GM12878 (cell line): ENCODE results near the gene CAVIN2. TPM values are rescaled to one million over a fixed set of nuclear protein-coding genes. Genes with fewer than 3 reads are reported as not detected.

Experiments
- ATAC-seq: fragments of 200-7000 bp; cut with Tn5 transposase; 3 replicates; pipeline ENCODE4 v1.9.1; 2020; ENCODE audit warnings: mild to moderate bottlenecking, moderate library complexity
- BruUV-seq: library from RNA; stranded (reverse); fragments of 400-500 nt; replicated peaks from 2 replicates; lab custom pipeline; 2021; lab: Mats Ljungman, UMichigan
- CTCF ChIA-PET: fragments of 300-600 bp; sonication (Branson Sonifier 250); formaldehyde crosslinking; extraction: SDS; loops from one replicate; lab custom pipeline; 2021; ENCODE audit warnings: inconsistent platforms; lab: Yijun Ruan, JAX
- POLR2A ChIA-PET: fragments of 350-600 bp; formaldehyde crosslinking; extraction: SDS; loops from one replicate; lab custom pipeline; 2021; ENCODE audit warnings: inconsistent platforms; lab: Charles Lee
- RAD21 ChIA-PET: fragments of 300-600 bp; sonication (Branson Sonifier 250); formaldehyde crosslinking; loops from one replicate; lab custom pipeline; 2023; ENCODE audit warnings: antibody characterized with exemption; ENCODE audit not compliant: unreplicated experiment; lab: Charles Lee
- SMC1A ChIA-PET: fragments of 300-600 bp; sonication (Branson Sonifier 250); formaldehyde crosslinking; loops from one replicate; lab custom pipeline; 2023; ENCODE audit not compliant: unreplicated experiment, uncharacterized antibody; lab: Charles Lee
- DNase-seq: peaks from one replicate; pipeline ENCODE4 v3.0.0-alpha.2; 2011; ENCODE audit warnings: low read depth, low spot score
- FAIRE-seq: peaks from 3 replicates; lab custom pipeline; 2011; peaks lifted over from hg19 to GRCh38; lab: Jason Lieb, UNC
- H2AFZ ChIP-seq: 2 replicates; pipeline ENCODE4 v1.6.0; 2011; ENCODE audit warnings: low read depth, low read length, control low read depth; ENCODE audit not compliant: control insufficient read depth
- H3K27ac ChIP-seq: 2 replicates; pipeline ENCODE4 v1.5.1; 2011; ENCODE audit warnings: control low read depth; ENCODE audit not compliant: control insufficient read depth, insufficient read depth
- H3K27me3 ChIP-seq, 2 experiments: replicated peaks in 1 of 2; 2 replicates each; pipeline versions ENCODE4 v1.6.0 to v1.6.1; 2011; ENCODE audit warnings: low read length in 1 of 2; ENCODE audit not compliant: control insufficient read depth in 2 of 2, insufficient read depth in 2 of 2
- H3K36me3 ChIP-seq, 2 experiments: 2 replicates each; pipeline ENCODE4 v1.5.1; 2011; ENCODE audit warnings: low read length in 1 of 2; ENCODE audit not compliant: control insufficient read depth in 2 of 2, insufficient read depth in 2 of 2
- H3K4me1 ChIP-seq: 2 replicates; pipeline ENCODE4 v1.6.1; 2011; ENCODE audit warnings: mild to moderate bottlenecking, low read length, moderate library complexity, mixed read lengths; ENCODE audit not compliant: control insufficient read depth, insufficient read depth
- H3K4me2 ChIP-seq: 2 replicates; pipeline ENCODE4 v1.6.0; 2011; ENCODE audit warnings: control low read depth; ENCODE audit not compliant: control insufficient read depth, insufficient read depth
- H3K4me3 ChIP-seq: fragments of 200-600 bp; sonication (generic); 2 replicates; pipeline ENCODE4 v1.5.1; 2016
- H3K79me2 ChIP-seq: 2 replicates; pipeline ENCODE4 v1.6.0; 2011; ENCODE audit warnings: low read length; ENCODE audit not compliant: control insufficient read depth, insufficient read depth
- H3K9ac ChIP-seq: 2 replicates; pipeline ENCODE4 v1.8.0; 2011; ENCODE audit warnings: low read length, control low read depth, mixed read lengths; ENCODE audit not compliant: control insufficient read depth, insufficient read depth
- H3K9me3 ChIP-seq: replicated peaks from 3 replicates; pipeline ENCODE4 v1.5.1; 2011; ENCODE audit warnings: mild to moderate bottlenecking, low read length; ENCODE audit not compliant: control insufficient read depth, insufficient read depth
- H4K20me1 ChIP-seq: 2 replicates; pipeline ENCODE4 v1.6.0; 2011; ENCODE audit not compliant: control insufficient read depth, insufficient read depth
- ASH2L ChIP-seq: fragments of 300-600, 200-600 bp; sonication (generic); IDR thresholded peaks from 2 replicates; pipeline ENCODE4 v1.6.1; 2017; ENCODE audit warnings: low read depth, mild to moderate bottlenecking, borderline replicate concordance
- BCL11A ChIP-seq: IDR thresholded peaks from 2 replicates; pipeline ENCODE4 v1.6.1; 2011; ENCODE audit warnings: low read depth, low read length
- HDAC2 ChIP-seq: fragments of 200-600 bp; sonication (generic); IDR thresholded peaks from 2 replicates; pipeline ENCODE4 v1.6.1; 2017
- IRF4 ChIP-seq: IDR thresholded peaks from 2 replicates; pipeline ENCODE4 v1.6.1; 2011; ENCODE audit warnings: low read depth, low read length
- JUNB ChIP-seq: IDR thresholded peaks from 2 replicates; pipeline ENCODE4 v1.6.1; 2016; ENCODE audit warnings: antibody characterized with exemption, mild to moderate bottlenecking
- LARP7 ChIP-seq: fragments of 450-650 bp; IDR thresholded peaks from 2 replicates; pipeline ENCODE4 v1.6.1; 2017; ENCODE audit warnings: mild to moderate bottlenecking
- NFXL1 ChIP-seq: fragments of 450-650 bp; IDR thresholded peaks from 2 replicates; pipeline ENCODE4 v1.6.1; 2017; ENCODE audit warnings: antibody characterized with exemption, mild to moderate bottlenecking, borderline replicate concordance
- POLR2A ChIP-seq: IDR thresholded peaks from 2 replicates; pipeline ENCODE4 v1.6.1; 2011; ENCODE audit warnings: low read depth, mild to moderate bottlenecking, low read length
- RFX5 ChIP-seq: IDR thresholded peaks from 2 replicates; pipeline ENCODE4 v1.6.1; 2011; ENCODE audit warnings: low read depth, low read length, improper control_type of control experiment
- SP1 ChIP-seq: IDR thresholded peaks from one replicate; pipeline ENCODE4 v1.6.1; 2011; ENCODE audit warnings: low read depth, low read length
- TBL1XR1 ChIP-seq: IDR thresholded peaks from 2 replicates; pipeline ENCODE4 v1.6.1; 2012; ENCODE audit warnings: low read depth, low read length, improper control_type of control experiment
- YY1 ChIP-seq: IDR thresholded peaks from 2 replicates; pipeline ENCODE4 v1.6.1; 2011; ENCODE audit warnings: low read depth, mild to moderate bottlenecking, low read length
- WGBS: methylation state at CpG from one replicate; pipeline ENCODE4 v1.1.6; 2016; ENCODE audit warnings: low lambda C conversion rate; ENCODE audit not compliant: insufficient replicate concordance, insufficient coverage; ENCODE audit errors: missing lambda C conversion rate; 5-methylcytosine and 5-hydroxymethylcytosine counted together
- in situ Hi-C: fragments of 300-500 bp; cut with MboI; formaldehyde crosslinking; loops from 9 replicates; pipeline ENCODE4 v1.14.3; 2018; ENCODE audit warnings: mixed read lengths
- intact Hi-C: fragments of 100-400 bp; cut with micrococcal nuclease; formaldehyde crosslinking; loops from one replicate; pipeline ENCODE4 v1.14.2; 2022; ENCODE audit not compliant: unreplicated experiment
- polyA plus RNA-seq, 11 experiments: library from polyadenylated mRNA; depleted of rRNA in 4 of 11; unstranded in 6 of 11; stranded (reverse) in 5 of 11; fragments of >200 nt; fragmentation: Nextera tagmentation in 4 of 11; fragmentation: Illumina TruSeq in 1 of 11; extraction: Ambion mirVana in 4 of 11; extraction: Trizol in 1 of 11; gene quantifications; 1 replicate in 1 of 11; 2 replicates in 10 of 11; pipeline versions ENCODE4 v1.2.1 to v1.2.3, GENCODE V29; 2011 to 2016; ENCODE audit warnings: inconsistent platforms in 2 of 11, missing spikeins in 2 of 11, low read depth in 1 of 11
- total RNA-seq, 4 experiments: library from RNA; depleted of rRNA in 3 of 4; stranded (reverse); fragments of >200 nt in 3 of 4; fragmentation: Illumina TruSeq in 1 of 4; extraction: Trizol in 1 of 4; gene quantifications; 2 replicates each; pipeline versions ENCODE4 v1.2.1 to v1.2.3, GENCODE V29; 2013 to 2021
- TF ChIP-seq, protein P1 (sequence below): fragments of 450-650 bp; IDR thresholded peaks from 2 replicates; pipeline ENCODE4 v1.6.1; 2017; ENCODE audit warnings: antibody characterized with exemption, mild to moderate bottlenecking, moderate library complexity
- TF ChIP-seq, protein P2 (sequence below): fragments of 450-650 bp; formaldehyde crosslinking; IDR thresholded peaks from 2 replicates; pipeline ENCODE4 v1.4.0; 2020; ENCODE audit warnings: mild to moderate bottlenecking, moderate library complexity
- TF ChIP-seq, protein P3 (sequence below): IDR thresholded peaks from 2 replicates; pipeline ENCODE4 v1.6.1; 2011; ENCODE audit warnings: borderline replicate concordance, low read depth, mild to moderate bottlenecking, moderate library complexity, mixed read lengths, low read length; ENCODE audit not compliant: insufficient read depth; ENCODE audit errors: extremely low read length

Gene CAVIN2
- total and polyA plus RNA-seq, 10 of the 15 experiments (the other 5 are each of a cell fraction or from before 2014, with no cell fraction given) = not detected

DNA sequence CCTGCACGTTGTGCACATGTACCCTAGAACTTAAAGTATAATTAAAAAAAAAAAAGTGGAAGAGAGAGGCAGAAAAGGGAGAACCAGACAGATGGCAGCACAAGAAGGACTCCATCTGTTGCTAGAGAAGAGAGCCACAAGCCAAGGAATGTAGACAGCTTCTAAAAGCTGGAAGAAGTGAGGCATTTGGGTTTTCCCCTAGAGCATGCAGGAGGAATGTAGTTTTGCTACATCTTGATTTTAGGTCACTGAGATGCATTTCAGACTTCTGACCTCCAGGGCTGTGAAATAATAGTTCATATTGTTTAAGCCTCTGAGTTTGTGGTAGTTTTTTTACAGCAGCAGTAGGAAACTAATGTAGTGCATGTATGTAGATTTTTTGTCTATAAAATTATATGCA, 46.0 kb downstream of the CAVIN2 start:
- Histone ChIP-seq H3K4me1 (no peaks in the 10 kb centered on the region), H3K36me3 (no peaks in the 10 kb centered on the region), H3K79me2 (no peaks in the 10 kb centered on the region), H2AFZ (no peak overlapping the region), H3K27ac (no peak overlapping the region), H3K4me2 (no peak overlapping the region), H3K4me3 (no peak overlapping the region)
- DNase-seq = no peak
- ATAC-seq = no peak
- POLR2A ChIA-PET = no interaction called here
- no CpG with 5 or more reads among the region's 1 CpG for WGBS
- no TSS peak for BruUV-seq
- RAD21 ChIA-PET = interaction anchor here (1.8 kb wide), 1 partner anchor 11 kb away, joined by 5 read pairs; no protein-coding TSS in a partner anchor
- intact Hi-C loops = no loop called here
- TF ChIP-seq POLR2A = no peak
- no peak for TF ChIP-seq TBL1XR1
- TF ChIP-seq, protein P1, sequence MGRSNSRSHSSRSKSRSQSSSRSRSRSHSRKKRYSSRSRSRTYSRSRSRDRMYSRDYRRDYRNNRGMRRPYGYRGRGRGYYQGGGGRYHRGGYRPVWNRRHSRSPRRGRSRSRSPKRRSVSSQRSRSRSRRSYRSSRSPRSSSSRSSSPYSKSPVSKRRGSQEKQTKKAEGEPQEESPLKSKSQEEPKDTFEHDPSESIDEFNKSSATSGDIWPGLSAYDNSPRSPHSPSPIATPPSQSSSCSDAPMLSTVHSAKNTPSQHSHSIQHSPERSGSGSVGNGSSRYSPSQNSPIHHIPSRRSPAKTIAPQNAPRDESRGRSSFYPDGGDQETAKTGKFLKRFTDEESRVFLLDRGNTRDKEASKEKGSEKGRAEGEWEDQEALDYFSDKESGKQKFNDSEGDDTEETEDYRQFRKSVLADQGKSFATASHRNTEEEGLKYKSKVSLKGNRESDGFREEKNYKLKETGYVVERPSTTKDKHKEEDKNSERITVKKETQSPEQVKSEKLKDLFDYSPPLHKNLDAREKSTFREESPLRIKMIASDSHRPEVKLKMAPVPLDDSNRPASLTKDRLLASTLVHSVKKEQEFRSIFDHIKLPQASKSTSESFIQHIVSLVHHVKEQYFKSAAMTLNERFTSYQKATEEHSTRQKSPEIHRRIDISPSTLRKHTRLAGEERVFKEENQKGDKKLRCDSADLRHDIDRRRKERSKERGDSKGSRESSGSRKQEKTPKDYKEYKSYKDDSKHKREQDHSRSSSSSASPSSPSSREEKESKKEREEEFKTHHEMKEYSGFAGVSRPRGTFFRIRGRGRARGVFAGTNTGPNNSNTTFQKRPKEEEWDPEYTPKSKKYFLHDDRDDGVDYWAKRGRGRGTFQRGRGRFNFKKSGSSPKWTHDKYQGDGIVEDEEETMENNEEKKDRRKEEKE = no peak
- TF ChIP-seq BCL11A = no peak
- no peak for TF ChIP-seq JUNB
- TF ChIP-seq, protein P2, sequence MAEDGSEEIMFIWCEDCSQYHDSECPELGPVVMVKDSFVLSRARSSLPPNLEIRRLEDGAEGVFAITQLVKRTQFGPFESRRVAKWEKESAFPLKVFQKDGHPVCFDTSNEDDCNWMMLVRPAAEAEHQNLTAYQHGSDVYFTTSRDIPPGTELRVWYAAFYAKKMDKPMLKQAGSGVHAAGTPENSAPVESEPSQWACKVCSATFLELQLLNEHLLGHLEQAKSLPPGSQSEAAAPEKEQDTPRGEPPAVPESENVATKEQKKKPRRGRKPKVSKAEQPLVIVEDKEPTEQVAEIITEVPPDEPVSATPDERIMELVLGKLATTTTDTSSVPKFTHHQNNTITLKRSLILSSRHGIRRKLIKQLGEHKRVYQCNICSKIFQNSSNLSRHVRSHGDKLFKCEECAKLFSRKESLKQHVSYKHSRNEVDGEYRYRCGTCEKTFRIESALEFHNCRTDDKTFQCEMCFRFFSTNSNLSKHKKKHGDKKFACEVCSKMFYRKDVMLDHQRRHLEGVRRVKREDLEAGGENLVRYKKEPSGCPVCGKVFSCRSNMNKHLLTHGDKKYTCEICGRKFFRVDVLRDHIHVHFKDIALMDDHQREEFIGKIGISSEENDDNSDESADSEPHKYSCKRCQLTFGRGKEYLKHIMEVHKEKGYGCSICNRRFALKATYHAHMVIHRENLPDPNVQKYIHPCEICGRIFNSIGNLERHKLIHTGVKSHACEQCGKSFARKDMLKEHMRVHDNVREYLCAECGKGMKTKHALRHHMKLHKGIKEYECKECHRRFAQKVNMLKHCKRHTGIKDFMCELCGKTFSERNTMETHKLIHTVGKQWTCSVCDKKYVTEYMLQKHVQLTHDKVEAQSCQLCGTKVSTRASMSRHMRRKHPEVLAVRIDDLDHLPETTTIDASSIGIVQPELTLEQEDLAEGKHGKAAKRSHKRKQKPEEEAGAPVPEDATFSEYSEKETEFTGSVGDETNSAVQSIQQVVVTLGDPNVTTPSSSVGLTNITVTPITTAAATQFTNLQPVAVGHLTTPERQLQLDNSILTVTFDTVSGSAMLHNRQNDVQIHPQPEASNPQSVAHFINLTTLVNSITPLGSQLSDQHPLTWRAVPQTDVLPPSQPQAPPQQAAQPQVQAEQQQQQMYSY (CRISPR knock-in tag) = no peak
- no peak for TF ChIP-seq LARP7
- no peak for TF ChIP-seq YY1
- no peak for TF ChIP-seq HDAC2
- TF ChIP-seq, protein P3, sequence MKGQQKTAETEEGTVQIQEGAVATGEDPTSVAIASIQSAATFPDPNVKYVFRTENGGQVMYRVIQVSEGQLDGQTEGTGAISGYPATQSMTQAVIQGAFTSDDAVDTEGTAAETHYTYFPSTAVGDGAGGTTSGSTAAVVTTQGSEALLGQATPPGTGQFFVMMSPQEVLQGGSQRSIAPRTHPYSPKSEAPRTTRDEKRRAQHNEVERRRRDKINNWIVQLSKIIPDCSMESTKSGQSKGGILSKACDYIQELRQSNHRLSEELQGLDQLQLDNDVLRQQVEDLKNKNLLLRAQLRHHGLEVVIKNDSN = no peak
- TF ChIP-seq SP1 = no peak
- TF ChIP-seq RFX5 = no peak
- no peak for TF ChIP-seq NFXL1
- TF ChIP-seq IRF4 = no peak
- TF ChIP-seq ASH2L = no peak
- TF ChIP-seq, all 136 proteins: peak for 0
- in situ Hi-C loops = no loop called here
- FAIRE-seq = no peak
- Histone ChIP-seq H3K27me3 (no peaks in the 10 kb centered on the region), H4K20me1 (no peaks in the 10 kb centered on the region), H3K9me3 (no peaks in the 10 kb centered on the region), H3K9ac (no peak overlapping the region)
- SMC1A ChIA-PET = interaction anchor here (0.7 to 1.6 kb wide), 3 partner anchors 8 to 76 kb away, joined by 3 to 5 read pairs (median 3); no protein-coding TSS in a partner anchor
- CTCF ChIA-PET = interaction anchor here (0.7 to 3.1 kb wide), 3 partner anchors 12 to 246 kb away, joined by 3 to 15 read pairs (median 3); no protein-coding TSS in a partner anchor
